Right lobe of liver (tissue), 6 donors: ENCODE measurements around the gene FBXO9. TPM values are rescaled to one million over a fixed set of nuclear protein-coding genes. Genes with fewer than 3 reads are reported as not detected.

Experiments
- ATAC-seq, 4 donors: fragments of 200-7000 bp; cut with Tn5 transposase; one replicate each; pipeline ENCODE4 v1.9.1; 2020; ENCODE audit warnings: mild to moderate bottlenecking in 4 of 4, moderate library complexity in 4 of 4
- DNase-seq, 3 donors: peaks; one replicate each; pipeline ENCODE4 v3.0.0-alpha.2; 2020
- H3K27ac ChIP-seq, 3 donors: fragments of 200-600 bp; one replicate each; pipeline ENCODE4 v1.8.0; 2022
- H3K27me3 ChIP-seq, 2 donors: fragments of 200-600 bp; one replicate each; pipeline ENCODE4 v1.8.0; 2022
- H3K36me3 ChIP-seq, 4 donors: fragments of 200-600 bp; sonication (generic) in 1 of 4; one replicate each; pipeline versions ENCODE4 v1.5.1 to v1.8.0; 2017 to 2022; ENCODE audit warnings: control low read depth in 1 of 4
- H3K4me1 ChIP-seq, 4 donors: fragments of 200-600 bp; sonication (generic) in 1 of 4; one replicate each; pipeline versions ENCODE4 v1.5.1 to v1.8.0; 2017 to 2022; ENCODE audit warnings: control low read depth in 1 of 4
- H3K4me3 ChIP-seq, 3 donors: fragments of 200-600 bp; one replicate each; pipeline ENCODE4 v1.8.0; 2022
- H3K9me3 ChIP-seq, 4 donors: fragments of 200-600 bp; sonication (generic) in 1 of 4; one replicate each; pipeline versions ENCODE4 v1.5.1 to v1.8.0; 2017 to 2022; ENCODE audit warnings: control low read depth in 1 of 4
- CTCF ChIP-seq, 4 donors: fragments of 200-600 bp in 3 of 4; fragments of 450-650 bp in 1 of 4; IDR thresholded peaks; one replicate each; pipeline versions ENCODE4 v1.5.1 to v1.8.0; 2016 to 2022; ENCODE audit warnings: antibody characterized with exemption in 4 of 4, mild to moderate bottlenecking in 2 of 4
- POLR2A ChIP-seq: fragments of 450-650 bp; IDR thresholded peaks from one replicate; pipeline ENCODE4 v1.6.1; 2017; ENCODE audit warnings: antibody characterized with exemption, mild to moderate bottlenecking
- WGBS: methylation state at CpG from one replicate; pipeline ENCODE4 v1.1.6; 2018; ENCODE audit warnings: low coverage, low lambda C conversion rate; ENCODE audit not compliant: insufficient coverage; ENCODE audit errors: missing lambda C conversion rate; 5-methylcytosine and 5-hydroxymethylcytosine counted together
- intact Hi-C, 2 donors: fragments of 100-400 bp; cut with DNase I; formaldehyde crosslinking; loops; one replicate each; pipeline versions ENCODE4 v1.11.2 to v1.14.1; 2022
- total RNA-seq, 6 experiments: library from RNA; depleted of rRNA in 2 of 6; stranded (reverse); fragments of >200 nt in 2 of 6; fragmentation: NEBNext Ultra II Directional in 3 of 6; extraction: Animal tissue kit (Norgen Biotek cat#: 25700) in 3 of 6; gene quantifications; one replicate each; pipeline versions ENCODE4 v1.1.0 to v1.2.4, GENCODE V29; 2016 to 2023
- donor health status: DM: no; HTN: yes; CAD: no.
- donor health status: DM: no; HTN: no; CAD: no.
- donor health status: DM: no; HTN: no; CAD: no.
- donor health status: DM: no; HTN: yes; CAD: no.
- donor health status: DM: no; HTN: yes; CAD: no.

The FBXO9 gene
- total RNA-seq, 6 experiments from 2014 or later = 24.6 to 78.7 (median 54.1) TPM

- ATAC-seq (no peak), DNase-seq (no peak)
- H3K4me1 ChIP-seq = no peaks in the 10 kb centered on the region
- no peaks in the 10 kb centered on the region for H3K9me3 ChIP-seq
- WGBS = 70% methylated on average over 1 of the region's 1 CpG
- no peaks in the 10 kb centered on the region for H3K27me3 ChIP-seq
- no peak overlapping the region for H3K4me3 ChIP-seq
- no peak for TF ChIP-seq CTCF (IDR thresholded peaks at IDR 0.05)
- intact Hi-C loops = no loop called here
- no peak overlapping the region for H3K27ac ChIP-seq
- peaks cover 0 to 16% (median 4%) of the 10 kb centered on the region in 4 donors for H3K36me3 ChIP-seq
These were observed 41.9 kb upstream of the FBXO9 start for GRCh38 chr6:53023323-53023722.

- intact Hi-C loops = no loop called here
These were observed 38.7 kb upstream of the FBXO9 start for GRCh38 chr6:53026526-53026925.

GRCh38 chr6:53027131-53027718, 38.0 kb upstream of the FBXO9 start:
- peaks cover 0 to 39% (median 4%) of the 10 kb centered on the region in 4 donors for H3K36me3 ChIP-seq
- 76% methylated on average over 5 of the region's 5 CpGs for WGBS
- H3K4me1 ChIP-seq = no peaks in the 10 kb centered on the region
- no peaks in the 10 kb centered on the region for H3K9me3 ChIP-seq
- ATAC-seq (no peak), DNase-seq (no peak)
- no peak overlapping the region for H3K27ac ChIP-seq
- intact Hi-C loops = no loop called here
- H3K4me3 ChIP-seq = no peak overlapping the region
- no peaks in the 10 kb centered on the region for H3K27me3 ChIP-seq
- TF ChIP-seq POLR2A = no peak
- no peak for TF ChIP-seq CTCF (IDR thresholded peaks at IDR 0.05)

More at GRCh38 chr6:53026526-53026925, 38.7 kb upstream of the FBXO9 start:
- DNase-seq (no peak), ATAC-seq (no peak)
- TF ChIP-seq CTCF (IDR thresholded peaks at IDR 0.05) (no peak), POLR2A (no peak)
- Histone ChIP-seq H3K4me3 (no peak overlapping the region), H3K4me1 (no peaks in the 10 kb centered on the region), H3K9me3 (no peaks in the 10 kb centered on the region), H3K27ac (no peak overlapping the region), H3K27me3 (no peaks in the 10 kb centered on the region), H3K36me3 (peaks cover 0 to 33% (median 4%) of the 10 kb centered on the region in 4 donors)
- 65% methylated on average over 3 of the region's 3 CpGs for WGBS

- 63% methylated on average over 1 of the region's 1 CpG for WGBS
- ATAC-seq (no peak), DNase-seq (no peak)
- Histone ChIP-seq H3K4me3 (no peak overlapping the region), H3K27ac (no peak overlapping the region), H3K9me3 (no peaks in the 10 kb centered on the region), H3K4me1 (no peaks in the 10 kb centered on the region), H3K36me3 (peaks cover 0 to 45% (median 4%) of the 10 kb centered on the region in 4 donors), H3K27me3 (no peaks in the 10 kb centered on the region)
- TF ChIP-seq POLR2A (no peak), CTCF (IDR thresholded peaks at IDR 0.05) (no peak)
- intact Hi-C loops = no loop called here
These were observed 36.7 kb upstream of the FBXO9 start for GRCh38 chr6:53028467-53028866.

GRCh38 chr6:53029257-53029656, 35.9 kb upstream of the FBXO9 start:
- Histone ChIP-seq H3K36me3 (peaks cover 0 to 51% (median 4%) of the 10 kb centered on the region in 4 donors), H3K27ac (no peak overlapping the region), H3K27me3 (no peaks in the 10 kb centered on the region), H3K4me1 (no peaks in the 10 kb centered on the region), H3K4me3 (no peak overlapping the region), H3K9me3 (no peaks in the 10 kb centered on the region)
- TF ChIP-seq POLR2A (no peak), CTCF (IDR thresholded peaks at IDR 0.05) (no peak)
- DNase-seq (no peak), ATAC-seq (no peak)
- intact Hi-C loops = no loop called here
